Spleen (tissue), 7 donors: Measurements from ENCODE around the gene LCN12.

Experiments
- POLR2A ChIP-seq, 3 donors: fragments of 450-650 bp; IDR thresholded peaks; one replicate each; pipeline ENCODE4 v1.5.1; 2017; ENCODE audit warnings: antibody characterized with exemption in 3 of 3, mild to moderate bottlenecking in 1 of 3
- POLR2AphosphoS5 ChIP-seq, 3 donors: sonication (generic); formaldehyde crosslinking; IDR thresholded peaks; one replicate each; pipeline ENCODE4 v1.5.1; 2017; ENCODE audit warnings: antibody characterized with exemption in 3 of 3
- TF ChIP-seq, protein P1 (sequence below), 11 experiments: fragments of 200-600 bp in 7 of 11; fragments of 450-650 bp in 4 of 11; sonication (generic) in 4 of 11; IDR thresholded peaks in 8 of 11; conservative IDR thresholded peaks in 3 of 11; 1 replicate in 7 of 11; 2 replicates in 4 of 11; pipeline versions ENCODE4 v1.4.0 to v1.8.0; 2016 to 2021; ENCODE audit warnings: antibody characterized with exemption in 11 of 11, inconsistent platforms in 4 of 11, mild to moderate bottlenecking in 1 of 11
- donor health status: DM: no; HTN: no; CAD: no; lungs with moderate emphysema.
- donor health status: DM: no; HTN: no; CAD: no.
- donor health status: DM: no; HTN: no; CAD: no.

DNA sequence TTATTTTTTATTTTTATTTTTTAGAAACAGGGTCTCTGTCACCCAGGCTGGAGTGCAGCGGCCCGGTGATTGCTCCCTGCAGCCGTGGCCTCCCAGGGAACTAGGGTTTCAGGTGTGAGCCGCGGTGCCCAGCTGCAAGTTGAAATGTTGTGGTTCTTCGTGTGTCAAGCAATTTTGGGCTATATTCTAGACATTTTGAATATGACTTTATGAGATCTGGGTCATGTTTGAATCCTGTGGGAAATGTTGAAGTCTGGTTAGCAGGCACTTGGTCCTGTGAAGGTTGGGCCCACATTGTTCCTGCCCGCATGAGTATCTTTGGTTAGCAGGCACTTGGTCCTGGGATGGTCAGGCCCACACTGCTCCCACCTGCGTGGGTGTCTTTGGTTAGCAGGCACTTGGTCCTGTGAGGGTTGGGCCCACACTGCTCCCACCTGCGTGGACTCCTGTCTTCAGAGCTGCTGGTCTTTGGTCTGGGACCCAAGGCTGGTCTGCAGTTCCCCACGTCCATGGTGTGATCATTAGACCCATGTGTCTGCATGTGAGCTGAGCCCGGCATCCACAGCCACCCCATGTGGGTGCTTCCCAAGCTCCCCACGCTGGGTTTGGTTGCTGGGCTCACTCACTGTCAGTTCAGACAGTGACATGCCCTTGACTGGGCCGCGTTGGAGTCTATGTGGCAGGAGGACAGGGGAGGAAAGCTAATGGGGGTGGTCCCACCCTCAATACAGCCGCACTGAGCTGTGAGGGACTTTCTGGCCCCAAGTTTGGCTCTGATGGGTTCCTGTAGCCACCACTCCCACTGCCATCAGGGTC lies 14.7 kb upstream of the LCN12 start:
- TF ChIP-seq, protein P1, sequence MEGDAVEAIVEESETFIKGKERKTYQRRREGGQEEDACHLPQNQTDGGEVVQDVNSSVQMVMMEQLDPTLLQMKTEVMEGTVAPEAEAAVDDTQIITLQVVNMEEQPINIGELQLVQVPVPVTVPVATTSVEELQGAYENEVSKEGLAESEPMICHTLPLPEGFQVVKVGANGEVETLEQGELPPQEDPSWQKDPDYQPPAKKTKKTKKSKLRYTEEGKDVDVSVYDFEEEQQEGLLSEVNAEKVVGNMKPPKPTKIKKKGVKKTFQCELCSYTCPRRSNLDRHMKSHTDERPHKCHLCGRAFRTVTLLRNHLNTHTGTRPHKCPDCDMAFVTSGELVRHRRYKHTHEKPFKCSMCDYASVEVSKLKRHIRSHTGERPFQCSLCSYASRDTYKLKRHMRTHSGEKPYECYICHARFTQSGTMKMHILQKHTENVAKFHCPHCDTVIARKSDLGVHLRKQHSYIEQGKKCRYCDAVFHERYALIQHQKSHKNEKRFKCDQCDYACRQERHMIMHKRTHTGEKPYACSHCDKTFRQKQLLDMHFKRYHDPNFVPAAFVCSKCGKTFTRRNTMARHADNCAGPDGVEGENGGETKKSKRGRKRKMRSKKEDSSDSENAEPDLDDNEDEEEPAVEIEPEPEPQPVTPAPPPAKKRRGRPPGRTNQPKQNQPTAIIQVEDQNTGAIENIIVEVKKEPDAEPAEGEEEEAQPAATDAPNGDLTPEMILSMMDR (IDR thresholded peaks at IDR 0.05 in 8 of 11, conservative IDR thresholded peaks at IDR 0.05 in 3 of 11), result no peak
- TF ChIP-seq POLR2A (IDR thresholded peaks at IDR 0.05), result no peak
- no peak for TF ChIP-seq POLR2AphosphoS5 (IDR thresholded peaks at IDR 0.05)
